Measurements from ENCODE around the gene PRDM15.

- TF ChIP-seq CTCF (IDR thresholded peaks at IDR 0.05): no peak
- TF ChIP-seq POLR2A (IDR thresholded peaks at IDR 0.05): no peak
These were observed 334 bp downstream of the PRDM15 start for GRCh38 chr21:41878831-41879189.

All from stomach (tissue), 4 donors.